Mesendoderm (in vitro differentiated cells): ENCODE results near the gene REXO2.

Experiments
- DNase-seq: peaks from one replicate; pipeline ENCODE4 v3.0.0; 2013
- H2AK5ac ChIP-seq: 2 replicates; pipeline ENCODE4 v1.6.1; 2013; ENCODE audit warnings: low read length, inconsistent platforms
- H2BK120ac ChIP-seq: 2 replicates; pipeline ENCODE4 v1.6.1; 2013; ENCODE audit warnings: low read depth, mild to moderate bottlenecking, low read length, moderate library complexity, mixed read lengths
- H2BK15ac ChIP-seq: replicated peaks from 2 replicates; pipeline ENCODE4 v1.6.1; 2013; ENCODE audit warnings: low read depth, mild to moderate bottlenecking, moderate library complexity
- H2BK5ac ChIP-seq: 2 replicates; pipeline ENCODE4 v1.6.1; 2013; ENCODE audit warnings: low read length, inconsistent platforms
- H3K18ac ChIP-seq: 2 replicates; pipeline ENCODE4 v1.6.1; 2013; ENCODE audit warnings: mild to moderate bottlenecking, low read length, mixed read lengths
- H3K23ac ChIP-seq: one replicate; pipeline ENCODE4 v1.6.1; 2013; ENCODE audit warnings: low read length
- H3K27ac ChIP-seq: 2 replicates; pipeline ENCODE4 v1.5.1; 2013; ENCODE audit warnings: low read depth, mild to moderate bottlenecking, inconsistent platforms, low read length, moderate library complexity
- H3K27me3 ChIP-seq: 2 replicates; pipeline ENCODE4 v1.6.1; 2013; ENCODE audit warnings: low read length, control low read depth, mild to moderate bottlenecking, inconsistent platforms; ENCODE audit not compliant: insufficient read depth, poor library complexity
- H3K36me3 ChIP-seq: 2 replicates; pipeline ENCODE4 v1.6.1; 2013; ENCODE audit warnings: low read length, inconsistent platforms; ENCODE audit not compliant: control insufficient read depth, insufficient read depth
- H3K4ac ChIP-seq: one replicate; pipeline ENCODE4 v1.6.1; 2013; ENCODE audit warnings: low read depth, mild to moderate bottlenecking, low read length, moderate library complexity
- H3K4me1 ChIP-seq: 2 replicates; pipeline ENCODE4 v1.6.1; 2013; ENCODE audit warnings: low read depth, low read length, inconsistent platforms; ENCODE audit not compliant: control insufficient read depth
- H3K4me2 ChIP-seq: 2 replicates; pipeline ENCODE4 v1.6.1; 2013; ENCODE audit warnings: low read length
- H3K4me3 ChIP-seq: 2 replicates; pipeline ENCODE4 v1.5.1; 2013; ENCODE audit warnings: mild to moderate bottlenecking, low read length
- H3K56ac ChIP-seq: one replicate; pipeline ENCODE4 v1.6.1; 2013; ENCODE audit warnings: low read length
- H3K79me1 ChIP-seq: 2 replicates; pipeline ENCODE4 v1.6.1; 2013; ENCODE audit warnings: low read length, inconsistent platforms
- H3K79me2 ChIP-seq: 2 replicates; pipeline ENCODE4 v1.6.1; 2013; ENCODE audit warnings: mild to moderate bottlenecking, low read length; ENCODE audit not compliant: control insufficient read depth, insufficient read depth
- H3K9ac ChIP-seq: 2 replicates; pipeline ENCODE4 v1.6.1; 2013; ENCODE audit warnings: low read length, inconsistent platforms
- H4K5ac ChIP-seq: one replicate; pipeline ENCODE4 v1.6.1; 2013; ENCODE audit warnings: low read length
- H4K8ac ChIP-seq: one replicate; pipeline ENCODE4 v1.6.1; 2013; ENCODE audit warnings: low read depth, mild to moderate bottlenecking, control low read depth, low read length, moderate library complexity
- WGBS: extraction: QIAGEN DNeasy Blood & Tissue Kit; methylation state at CpG from one replicate; pipeline ENCODE4 v1.1.7; 2013; ENCODE audit warnings: low lambda C conversion rate, missing lambda C conversion rate; ENCODE audit not compliant: insufficient coverage; ENCODE audit errors: extremely low coverage; 5-methylcytosine and 5-hydroxymethylcytosine counted together

The REXO2 gene

GRCh38 chr11:114442536-114442935, 3.3 kb downstream of the REXO2 start:
- Histone ChIP-seq H3K4me2 (no peak overlapping the region), H3K23ac (no peak overlapping the region), H4K8ac (no peak overlapping the region), H4K5ac (no peak overlapping the region), H3K4ac (no peak overlapping the region), H3K79me2 (peaks cover 57% of the 10 kb centered on the region), H2AK5ac (no peak overlapping the region), H2BK15ac (no peak overlapping the region), H3K4me1 (peaks cover 8% of the 10 kb centered on the region), H2BK5ac (no peak overlapping the region), H3K56ac (no peak overlapping the region), H3K27ac (no peak overlapping the region), H3K9ac (no peak overlapping the region), H3K18ac (no peak overlapping the region), H3K79me1 (peaks cover 7% of the 10 kb centered on the region), H2BK120ac (no peak overlapping the region), H3K27me3 (no peaks in the 10 kb centered on the region), H3K36me3 (peaks cover 1% of the 10 kb centered on the region), H3K4me3 (no peak overlapping the region)
- WGBS: no CpG with 5 or more reads among the region's 1 CpG
- DNase-seq: no peak

- no peaks in the 10 kb centered on the region for H3K27me3 ChIP-seq
- no peak overlapping the region for H3K4me2 ChIP-seq
- no peak overlapping the region for H3K9ac ChIP-seq
- H2BK120ac ChIP-seq: no peak overlapping the region
- no peak overlapping the region for H3K23ac ChIP-seq
- no peak overlapping the region for H2BK15ac ChIP-seq
- no peak for DNase-seq
- H4K8ac ChIP-seq: no peak overlapping the region
- H3K79me2 ChIP-seq: peaks cover 39% of the 10 kb centered on the region
- H2AK5ac ChIP-seq: no peak overlapping the region
- no peak overlapping the region for H3K4ac ChIP-seq
- no CpG with 5 or more reads among the region's 2 CpGs for WGBS
- H3K18ac ChIP-seq: no peak overlapping the region
- H3K27ac ChIP-seq: no peak overlapping the region
- H3K4me1 ChIP-seq: peaks cover 5% of the 10 kb centered on the region
- peaks cover 4% of the 10 kb centered on the region for H3K79me1 ChIP-seq
- no peak overlapping the region for H3K4me3 ChIP-seq
- H3K36me3 ChIP-seq: peaks cover 1% of the 10 kb centered on the region
- H3K56ac ChIP-seq: no peak overlapping the region
- H4K5ac ChIP-seq: no peak overlapping the region
- H2BK5ac ChIP-seq: no peak overlapping the region
Observed at GRCh38 chr11:114447444-114447843, 8.2 kb downstream of the REXO2 start.

GRCh38 chr11:114447892-114448291, 8.6 kb downstream of the REXO2 start:
- Histone ChIP-seq H3K4me2 (no peak overlapping the region), H3K23ac (no peak overlapping the region), H3K79me2 (peaks cover 37% of the 10 kb centered on the region), H2BK120ac (no peak overlapping the region), H4K8ac (no peak overlapping the region), H3K79me1 (peaks cover 4% of the 10 kb centered on the region), H3K4ac (no peak overlapping the region), H3K9ac (no peak overlapping the region), H3K18ac (no peak overlapping the region), H3K27me3 (no peaks in the 10 kb centered on the region), H3K56ac (no peak overlapping the region), H2AK5ac (no peak overlapping the region), H3K4me3 (no peak overlapping the region), H4K5ac (no peak overlapping the region), H2BK15ac (no peak overlapping the region), H3K36me3 (peaks cover 1% of the 10 kb centered on the region), H3K27ac (no peak overlapping the region), H2BK5ac (no peak overlapping the region), H3K4me1 (peaks cover 5% of the 10 kb centered on the region)
- no CpG with 5 or more reads among the region's 3 CpGs for WGBS
- no peak for DNase-seq

GRCh38 chr11:114448749-114449482, 9.6 kb downstream of the REXO2 start:
- no peak overlapping the region for H3K4me3 ChIP-seq
- H3K4me2 ChIP-seq: no peak overlapping the region
- H2BK120ac ChIP-seq: no peak overlapping the region
- no peaks in the 10 kb centered on the region for H3K27me3 ChIP-seq
- H3K56ac ChIP-seq: no peak overlapping the region
- H3K79me2 ChIP-seq: peaks cover 28% of the 10 kb centered on the region
- H3K79me1 ChIP-seq: peaks cover 4% of the 10 kb centered on the region
- no peak overlapping the region for H3K23ac ChIP-seq
- H3K9ac ChIP-seq: no peak overlapping the region
- H2BK15ac ChIP-seq: no peak overlapping the region
- DNase-seq: no peak
- H3K36me3 ChIP-seq: no peaks in the 10 kb centered on the region
- H2BK5ac ChIP-seq: no peak overlapping the region
- no peak overlapping the region for H4K8ac ChIP-seq
- no peak overlapping the region for H3K4ac ChIP-seq
- no CpG with 5 or more reads among the region's 2 CpGs for WGBS
- no peak overlapping the region for H4K5ac ChIP-seq
- no peak overlapping the region for H2AK5ac ChIP-seq
- no peak overlapping the region for H3K18ac ChIP-seq
- H3K4me1 ChIP-seq: peaks cover 2% of the 10 kb centered on the region
- H3K27ac ChIP-seq: no peak overlapping the region

GRCh38 chr11:114449845-114450244, 10.6 kb downstream of the REXO2 start:
- no peak overlapping the region for H2AK5ac ChIP-seq
- H3K79me1 ChIP-seq: peaks cover 4% of the 10 kb centered on the region
- no peak overlapping the region for H3K4me3 ChIP-seq
- peaks cover 20% of the 10 kb centered on the region for H3K79me2 ChIP-seq
- H2BK120ac ChIP-seq: no peak overlapping the region
- no peak overlapping the region for H3K4ac ChIP-seq
- no peak for DNase-seq
- no peak overlapping the region for H3K27ac ChIP-seq
- WGBS: no CpG with 5 or more reads among the region's 6 CpGs
- H2BK5ac ChIP-seq: no peak overlapping the region
- no peak overlapping the region for H4K5ac ChIP-seq
- H3K56ac ChIP-seq: no peak overlapping the region
- no peak overlapping the region for H3K18ac ChIP-seq
- H4K8ac ChIP-seq: no peak overlapping the region
- H3K9ac ChIP-seq: no peak overlapping the region
- H3K4me1 ChIP-seq: no peaks in the 10 kb centered on the region
- no peaks in the 10 kb centered on the region for H3K27me3 ChIP-seq
- no peak overlapping the region for H3K4me2 ChIP-seq
- H3K36me3 ChIP-seq: no peaks in the 10 kb centered on the region
- H2BK15ac ChIP-seq: no peak overlapping the region
- H3K23ac ChIP-seq: no peak overlapping the region

- H2BK15ac ChIP-seq: no peak overlapping the region
- no peak overlapping the region for H3K56ac ChIP-seq
- H3K79me2 ChIP-seq: peaks cover 11% of the 10 kb centered on the region
- H2BK5ac ChIP-seq: no peak overlapping the region
- WGBS: no CpG with 5 or more reads among the region's 3 CpGs
- H3K36me3 ChIP-seq: no peaks in the 10 kb centered on the region
- H4K5ac ChIP-seq: no peak overlapping the region
- H3K4me2 ChIP-seq: no peak overlapping the region
- no peaks in the 10 kb centered on the region for H3K79me1 ChIP-seq
- H3K27me3 ChIP-seq: no peaks in the 10 kb centered on the region
- H2AK5ac ChIP-seq: no peak overlapping the region
- H3K23ac ChIP-seq: no peak overlapping the region
- no peak overlapping the region for H3K18ac ChIP-seq
- no peak overlapping the region for H3K9ac ChIP-seq
- no peak overlapping the region for H4K8ac ChIP-seq
- DNase-seq: no peak
- no peak overlapping the region for H2BK120ac ChIP-seq
- H3K4me1 ChIP-seq: no peaks in the 10 kb centered on the region
- no peak overlapping the region for H3K4ac ChIP-seq
- H3K4me3 ChIP-seq: no peak overlapping the region
- H3K27ac ChIP-seq: no peak overlapping the region
Observed at GRCh38 chr11:114452399-114452798, 13.1 kb downstream of the REXO2 start.
